Activated naive CD4-positive, alpha-beta T cell treated with anti-CD3 and anti-CD28 coated beads, Interleukin-2, amount 10 ng/mL, durations not matched to agents 7 days and 5 days (primary cell): ENCODE measurements around the gene PLEKHG7.

ENCODE experiments used
- CTCF ChIA-PET: fragments of 350-600 bp; sonication (Branson Sonifier 250); formaldehyde crosslinking; loops from one replicate; lab custom pipeline; 2021; ENCODE audit warnings: antibody characterized with exemption; lab: Charles Lee
- DNase-seq: peaks from one replicate; pipeline ENCODE4 v3.0.0-alpha.2; 2020
- H3K27ac Mint-ChIP-seq: one replicate; pipeline ENCODE4 v1.8.0; 2021; ENCODE audit warnings: mild to moderate bottlenecking, moderate library complexity, mixed read lengths
- H3K27me3 Mint-ChIP-seq: one replicate; pipeline ENCODE4 v1.8.0; 2021; ENCODE audit warnings: mild to moderate bottlenecking, mixed read lengths
- H3K36me3 Mint-ChIP-seq: one replicate; pipeline ENCODE4 v1.8.0; 2021; ENCODE audit warnings: mixed read lengths
- H3K4me1 Mint-ChIP-seq: one replicate; pipeline ENCODE4 v1.8.0; 2021; ENCODE audit warnings: mixed read lengths
- H3K4me3 Mint-ChIP-seq: one replicate; pipeline ENCODE4 v1.8.0; 2021; ENCODE audit warnings: mild to moderate bottlenecking, moderate library complexity, mixed read lengths
- H3K9me3 Mint-ChIP-seq: one replicate; pipeline ENCODE4 v1.8.0; 2021; ENCODE audit warnings: mixed read lengths

Gene PLEKHG7

GRCh38 chr12:92726850-92727249 lies 24.1 kb downstream of the PLEKHG7 start:
- CTCF ChIA-PET, result interaction anchor here (1.0 kb wide), 1 partner anchor 9 kb away, joined by 3 read pairs; no protein-coding TSS in a partner anchor
- Mint-ChIP-seq H3K4me3 (no peak overlapping the region), H3K27ac (no peak overlapping the region), H3K4me1 (no peaks in the 10 kb centered on the region), H3K27me3 (no peaks in the 10 kb centered on the region), H3K9me3 (no peaks in the 10 kb centered on the region), H3K36me3 (no peaks in the 10 kb centered on the region)
- no peak for DNase-seq

GRCh38 chr12:92729773-92730305 lies 27.1 kb downstream of the PLEKHG7 start:
- Mint-ChIP-seq H3K36me3 (no peaks in the 10 kb centered on the region), H3K4me3 (no peak overlapping the region), H3K9me3 (no peaks in the 10 kb centered on the region), H3K27ac (no peak overlapping the region), H3K27me3 (no peaks in the 10 kb centered on the region), H3K4me1 (no peaks in the 10 kb centered on the region)
- CTCF ChIA-PET, result interaction anchor here (0.9 kb wide), 1 partner anchor 593 kb away, joined by 3 read pairs; no protein-coding TSS in a partner anchor
- no peak for DNase-seq

- no peak overlapping the region for H3K4me3 Mint-ChIP-seq
- CTCF ChIA-PET, result no interaction called here
- no peaks in the 10 kb centered on the region for H3K27me3 Mint-ChIP-seq
- H3K4me1 Mint-ChIP-seq, result no peaks in the 10 kb centered on the region
- H3K36me3 Mint-ChIP-seq, result no peaks in the 10 kb centered on the region
- H3K27ac Mint-ChIP-seq, result no peak overlapping the region
- no peaks in the 10 kb centered on the region for H3K9me3 Mint-ChIP-seq
- DNase-seq, result no peak
Observed at GRCh38 chr12:92730758-92731157, 28.0 kb downstream of the PLEKHG7 start.

GRCh38 chr12:92732216-92732615 lies 29.4 kb downstream of the PLEKHG7 start:
- no peak for DNase-seq
- Mint-ChIP-seq H3K4me3 (no peak overlapping the region), H3K9me3 (no peaks in the 10 kb centered on the region), H3K27ac (no peak overlapping the region), H3K27me3 (no peaks in the 10 kb centered on the region), H3K4me1 (no peaks in the 10 kb centered on the region), H3K36me3 (no peaks in the 10 kb centered on the region)
- CTCF ChIA-PET, result no interaction called here

GRCh38 chr12:92732716-92733115 lies 29.9 kb downstream of the PLEKHG7 start:
- Mint-ChIP-seq H3K36me3 (no peaks in the 10 kb centered on the region), H3K9me3 (no peaks in the 10 kb centered on the region), H3K27me3 (no peaks in the 10 kb centered on the region), H3K4me1 (no peaks in the 10 kb centered on the region), H3K27ac (no peak overlapping the region), H3K4me3 (no peak overlapping the region)
- CTCF ChIA-PET, result no interaction called here
- DNase-seq, result no peak

- CTCF ChIA-PET, result no interaction called here
Observed at GRCh38 chr12:92733181-92733580, 30.4 kb downstream of the PLEKHG7 start.

GRCh38 chr12:92733661-92734060 lies 30.9 kb downstream of the PLEKHG7 start:
- CTCF ChIA-PET, result no interaction called here
- no peak overlapping the region for H3K27ac Mint-ChIP-seq
- no peak overlapping the region for H3K4me3 Mint-ChIP-seq
- H3K9me3 Mint-ChIP-seq, result no peaks in the 10 kb centered on the region
- DNase-seq, result no peak
- no peaks in the 10 kb centered on the region for H3K27me3 Mint-ChIP-seq
- H3K36me3 Mint-ChIP-seq, result no peaks in the 10 kb centered on the region
- H3K4me1 Mint-ChIP-seq, result no peaks in the 10 kb centered on the region

More at GRCh38 chr12:92733181-92733580, 30.4 kb downstream of the PLEKHG7 start:
- Mint-ChIP-seq H3K27me3 (no peaks in the 10 kb centered on the region), H3K36me3 (no peaks in the 10 kb centered on the region), H3K4me1 (no peaks in the 10 kb centered on the region), H3K4me3 (no peak overlapping the region), H3K9me3 (no peaks in the 10 kb centered on the region), H3K27ac (no peak overlapping the region)
- DNase-seq, result no peak

- no peaks in the 10 kb centered on the region for H3K27me3 Mint-ChIP-seq
- H3K4me1 Mint-ChIP-seq, result no peaks in the 10 kb centered on the region
- H3K9me3 Mint-ChIP-seq, result no peaks in the 10 kb centered on the region
- no peak overlapping the region for H3K27ac Mint-ChIP-seq
- no peak for DNase-seq
- H3K4me3 Mint-ChIP-seq, result no peak overlapping the region
- CTCF ChIA-PET, result no interaction called here
- H3K36me3 Mint-ChIP-seq, result no peaks in the 10 kb centered on the region
Observed at GRCh38 chr12:92735131-92735721, 32.4 kb downstream of the PLEKHG7 start.

GRCh38 chr12:92736605-92737004 lies 33.8 kb downstream of the PLEKHG7 start:
- no peak overlapping the region for H3K27ac Mint-ChIP-seq
- no peaks in the 10 kb centered on the region for H3K9me3 Mint-ChIP-seq
- H3K36me3 Mint-ChIP-seq, result no peaks in the 10 kb centered on the region
- CTCF ChIA-PET, result interaction anchor here (0.6 kb wide), 1 partner anchor 20 kb away, joined by 3 read pairs; no protein-coding TSS in a partner anchor
- H3K4me3 Mint-ChIP-seq, result no peak overlapping the region
- no peaks in the 10 kb centered on the region for H3K27me3 Mint-ChIP-seq
- H3K4me1 Mint-ChIP-seq, result no peaks in the 10 kb centered on the region
- no peak for DNase-seq

- H3K4me3 Mint-ChIP-seq, result no peak overlapping the region
- peaks cover 3% of the 10 kb centered on the region for H3K27me3 Mint-ChIP-seq
- H3K36me3 Mint-ChIP-seq, result no peaks in the 10 kb centered on the region
- CTCF ChIA-PET, result no interaction called here
- H3K9me3 Mint-ChIP-seq, result no peaks in the 10 kb centered on the region
- no peak overlapping the region for H3K27ac Mint-ChIP-seq
- H3K4me1 Mint-ChIP-seq, result no peaks in the 10 kb centered on the region
- no peak for DNase-seq
Observed at GRCh38 chr12:92737855-92738850, 35.4 kb downstream of the PLEKHG7 start.

- Mint-ChIP-seq H3K36me3 (no peaks in the 10 kb centered on the region), H3K4me1 (no peaks in the 10 kb centered on the region), H3K27me3 (peaks cover 4% of the 10 kb centered on the region), H3K4me3 (no peak overlapping the region), H3K9me3 (no peaks in the 10 kb centered on the region), H3K27ac (no peak overlapping the region)
- CTCF ChIA-PET, result no interaction called here
- no peak for DNase-seq
Observed at GRCh38 chr12:92739113-92739512, 36.3 kb downstream of the PLEKHG7 start.

GRCh38 chr12:92740411-92740810 lies 37.6 kb downstream of the PLEKHG7 start:
- Mint-ChIP-seq H3K27me3 (peaks cover 4% of the 10 kb centered on the region), H3K27ac (no peak overlapping the region), H3K36me3 (no peaks in the 10 kb centered on the region), H3K9me3 (no peaks in the 10 kb centered on the region), H3K4me3 (no peak overlapping the region), H3K4me1 (no peaks in the 10 kb centered on the region)
- no peak for DNase-seq
- CTCF ChIA-PET, result no interaction called here

- no peaks in the 10 kb centered on the region for H3K4me1 Mint-ChIP-seq
- CTCF ChIA-PET, result no interaction called here
Observed at GRCh38 chr12:92743026-92743425, 40.2 kb downstream of the PLEKHG7 start.

GRCh38 chr12:92745856-92746550 lies 43.2 kb downstream of the PLEKHG7 start:
- H3K9me3 Mint-ChIP-seq, result no peaks in the 10 kb centered on the region
- peaks cover 10% of the 10 kb centered on the region for H3K27me3 Mint-ChIP-seq
- no peaks in the 10 kb centered on the region for H3K36me3 Mint-ChIP-seq
- H3K4me3 Mint-ChIP-seq, result no peak overlapping the region
- no peaks in the 10 kb centered on the region for H3K4me1 Mint-ChIP-seq
- CTCF ChIA-PET, result no interaction called here
- DNase-seq, result no peak
- H3K27ac Mint-ChIP-seq, result no peak overlapping the region

More at GRCh38 chr12:92743026-92743425, 40.2 kb downstream of the PLEKHG7 start:
- Mint-ChIP-seq H3K9me3 (no peaks in the 10 kb centered on the region), H3K4me3 (no peak overlapping the region), H3K36me3 (no peaks in the 10 kb centered on the region), H3K27me3 (peaks cover 7% of the 10 kb centered on the region), H3K27ac (no peak overlapping the region)
- no peak for DNase-seq
